ENCODE results near the gene TCP11.

Gene TCP11

GRCh38 chr6:35141007-35141655 is at the start of gene TCP11:
TSS of gene TCP11 (minus strand) at chr6:35141339. CDS start at chr6:35140870, 469 bp downstream.
- no peak for DNase-seq

- no peak for DNase-seq
Observed at GRCh38 chr6:35190306-35190705, 49.2 kb upstream of the TCP11 start.

GRCh38 chr6:35188886-35189285 is 47.7 kb upstream of the TCP11 start:
- DNase-seq: no peak

GRCh38 chr6:35186571-35186970 is 45.4 kb upstream of the TCP11 start:
- DNase-seq: no peak

- no peak for DNase-seq
Observed at GRCh38 chr6:35185971-35186370, 44.8 kb upstream of the TCP11 start.

- no peak for DNase-seq
Observed at GRCh38 chr6:35185302-35185681, 44.2 kb upstream of the TCP11 start.

GRCh38 chr6:35184580-35185301 is 43.6 kb upstream of the TCP11 start:
- DNase-seq: no peak

GRCh38 chr6:35183935-35184334 is 42.8 kb upstream of the TCP11 start:
- DNase-seq: peak; percentile 49

- no peak for DNase-seq
Observed at GRCh38 chr6:35183281-35183680, 42.1 kb upstream of the TCP11 start.

GRCh38 chr6:35181933-35182612 is 40.9 kb upstream of the TCP11 start:
- no peak for DNase-seq

- DNase-seq: no peak
Observed at GRCh38 chr6:35181308-35181932, 40.3 kb upstream of the TCP11 start.

- DNase-seq: no peak
Observed at GRCh38 chr6:35179901-35180535, 38.9 kb upstream of the TCP11 start.

GRCh38 chr6:35178932-35179832 is 38.0 kb upstream of the TCP11 start:
- no peak for DNase-seq

GRCh38 chr6:35178012-35178411 is 36.9 kb upstream of the TCP11 start:
- DNase-seq: no peak

- DNase-seq: no peak
Observed at GRCh38 chr6:35177596-35177995, 36.5 kb upstream of the TCP11 start.

GRCh38 chr6:35177157-35177556 is 36.0 kb upstream of the TCP11 start:
- peak; percentile 48 for DNase-seq

GRCh38 chr6:35176301-35177024 is 35.3 kb upstream of the TCP11 start:
- no peak for DNase-seq

- no peak for DNase-seq
Observed at GRCh38 chr6:35174501-35174900, 33.4 kb upstream of the TCP11 start.

GRCh38 chr6:35174088-35174434 is 32.9 kb upstream of the TCP11 start:
- DNase-seq: no peak

- no peak for DNase-seq
Observed at GRCh38 chr6:35173427-35174087, 32.4 kb upstream of the TCP11 start.

- DNase-seq: no peak
Observed at GRCh38 chr6:35173044-35173426, 31.9 kb upstream of the TCP11 start.
